ENCODE data around the gene TESK2.
A peak's percentile ranks its signal among the peaks of the same experiment; 100 is the strongest.
"Not testable (repeated sequence)": the region's sequence is repeated elsewhere in the genome, so short reads cannot be mapped to it uniquely, and the experiment has no call there.

Gene TESK2

GRCh38 chr1:45490626-45491486 lies at the start of gene TESK2:
Gene TESK2 (minus strand): TSS chr1:45491163. CDS start chr1:45457785, 33,378 bp downstream.
- DNase-seq = peak; percentile 99

GRCh38 chr1:45536886-45537285 lies 45.9 kb upstream of the TESK2 start:
- no peak for DNase-seq

- DNase-seq = no peak
These were observed 45.2 kb upstream of the TESK2 start for GRCh38 chr1:45535988-45536766.

GRCh38 chr1:45531873-45532272 lies 40.9 kb upstream of the TESK2 start:
- no peak for DNase-seq

- DNase-seq = no peak
These were observed 39.7 kb upstream of the TESK2 start for GRCh38 chr1:45530632-45531135.

- DNase-seq = no peak
These were observed 35.2 kb upstream of the TESK2 start for GRCh38 chr1:45526135-45526644.

GRCh38 chr1:45523975-45524374 lies 33.0 kb upstream of the TESK2 start:
- not testable (repeated sequence) for DNase-seq

- DNase-seq = not testable (repeated sequence)
These were observed 32.6 kb upstream of the TESK2 start for GRCh38 chr1:45523516-45523915.

- no peak for DNase-seq
These were observed 31.6 kb upstream of the TESK2 start for GRCh38 chr1:45522324-45523104.

- DNase-seq = peak; percentile 99
These were observed 30.7 kb upstream of the TESK2 start, which contains the start of gene PRDX1 for GRCh38 chr1:45521413-45522323. Gene PRDX1 (minus strand): TSS chr1:45521884. CDS start chr1:45519043, 2,841 bp downstream.

GRCh38 chr1:45519774-45520173 lies 28.8 kb upstream of the TESK2 start:
- DNase-seq = not testable (repeated sequence)

- no peak for DNase-seq
These were observed 27.9 kb upstream of the TESK2 start for GRCh38 chr1:45518910-45519309.

GRCh38 chr1:45518366-45518765 lies 27.4 kb upstream of the TESK2 start:
- not testable (repeated sequence) for DNase-seq

- no peak for DNase-seq
These were observed 25.5 kb upstream of the TESK2 start for GRCh38 chr1:45516465-45516864.

GRCh38 chr1:45516036-45516435 lies 25.1 kb upstream of the TESK2 start:
- DNase-seq = no peak

GRCh38 chr1:45513532-45514260 lies 22.7 kb upstream of the TESK2 start:
- not testable (repeated sequence) for DNase-seq

- no peak for DNase-seq
These were observed 21.7 kb upstream of the TESK2 start for GRCh38 chr1:45512641-45513054.

GRCh38 chr1:45510972-45511527 lies 20.1 kb upstream of the TESK2 start:
- no peak for DNase-seq

GRCh38 chr1:45510036-45510971 lies 19.3 kb upstream of the TESK2 start:
- no peak for DNase-seq

Measured in NCI-H2107 (cell line).